ENCODE measurements around the gene IPMK. TPM values are rescaled to one million over a fixed set of nuclear protein-coding genes. Genes with fewer than 3 reads are reported as not detected.

Gene IPMK
- total RNA-seq, 1 experiment from 2014 or later = 10.9 TPM

GRCh38 chr10:58311026-58311425 lies 43.3 kb upstream of the IPMK start:
- ATAC-seq (no peak), DNase-seq (ENCODE audit: low spot score) (no peak)
- POLR2A ChIA-PET = no interaction called here
- H3K4me3 Mint-ChIP-seq = no peak overlapping the region
- H3K36me3 Mint-ChIP-seq = no peaks in the 10 kb centered on the region
- TF ChIP-seq TEAD1 (CRISPR knock-in tag; IDR thresholded peaks at IDR 0.05) (no peak), HMGA2 (CRISPR knock-in tag; IDR thresholded peaks at IDR 0.05) (no peak), ZNF263 (CRISPR knock-in tag; IDR thresholded peaks at IDR 0.05; ENCODE audit: low read depth) (no peak), STAT6 (CRISPR knock-in tag; conservative IDR thresholded peaks at IDR 0.05; ENCODE audit: low read depth) (no peak), ATF2 (CRISPR knock-in tag; IDR thresholded peaks at IDR 0.05; ENCODE audit: borderline replicate concordance, low read depth) (no peak), PREB (CRISPR knock-in tag; IDR thresholded peaks at IDR 0.05; ENCODE audit: borderline replicate concordance) (no peak), CBFB (CRISPR knock-in tag; IDR thresholded peaks at IDR 0.05; ENCODE audit: low read depth) (no peak), USF1 (CRISPR knock-in tag; IDR thresholded peaks at IDR 0.05) (no peak), PRRX2 (CRISPR knock-in tag; IDR thresholded peaks at IDR 0.05) (no peak), ZBTB21 (CRISPR knock-in tag; IDR thresholded peaks at IDR 0.05; ENCODE audit: borderline replicate concordance) (no peak)
- CTCF ChIA-PET = interaction anchor here (0.9 kb wide), 1 partner anchor 11 kb away, joined by 5 read pairs; no protein-coding TSS in a partner anchor
- H3K4me1 Mint-ChIP-seq = no peaks in the 10 kb centered on the region
- no peak overlapping the region for H3K27ac Mint-ChIP-seq
- H3K9me3 Mint-ChIP-seq = no peaks in the 10 kb centered on the region
- no peaks in the 10 kb centered on the region for H3K27me3 Mint-ChIP-seq (ENCODE audit: low read depth)

- Mint-ChIP-seq H3K4me1 (peaks cover 8% of the 10 kb centered on the region), H3K36me3 (no peaks in the 10 kb centered on the region)
- CTCF ChIA-PET = interaction anchor here (0.6 to 0.9 kb wide), 2 partner anchors 34 to 77 kb away, joined by 3 to 4 read pairs; partner anchors contain the start of gene TFAM
Observed at GRCh38 chr10:58307676-58308075, 40.0 kb upstream of the IPMK start.

More at GRCh38 chr10:58307676-58308075, 40.0 kb upstream of the IPMK start:
- Mint-ChIP-seq H3K4me3 (no peak overlapping the region), H3K27me3 (ENCODE audit: low read depth) (no peaks in the 10 kb centered on the region), H3K27ac (no peak overlapping the region), H3K9me3 (no peaks in the 10 kb centered on the region)
- DNase-seq (ENCODE audit: low spot score) (no peak), ATAC-seq (no peak)
- TF ChIP-seq OVOL2 (CRISPR knock-in tag; IDR thresholded peaks at IDR 0.05; ENCODE audit: borderline replicate concordance) = no peak
- no peak for TF ChIP-seq FOXP4 (CRISPR knock-in tag; IDR thresholded peaks at IDR 0.05)
- TF ChIP-seq ZBTB21 (CRISPR knock-in tag; IDR thresholded peaks at IDR 0.05; ENCODE audit: borderline replicate concordance) = no peak
- no peak for TF ChIP-seq CTCF (IDR thresholded peaks at IDR 0.05)
- TF ChIP-seq NR3C1 (CRISPR knock-in tag; conservative IDR thresholded peaks at IDR 0.05; ENCODE audit: low read depth) = no peak
- no peak for TF ChIP-seq CREB1 (CRISPR knock-in tag; IDR thresholded peaks at IDR 0.05)
- TF ChIP-seq SMAD3 (CRISPR knock-in tag; IDR thresholded peaks at IDR 0.05; ENCODE audit: borderline replicate concordance) = no peak
- TF ChIP-seq ZNF121 (CRISPR knock-in tag; IDR thresholded peaks at IDR 0.05) = 0 out of 2 replicates have a peak, but pooled peaks have one; percentile 8
- TF ChIP-seq CBFB (CRISPR knock-in tag; IDR thresholded peaks at IDR 0.05; ENCODE audit: low read depth) = no peak
- POLR2A ChIA-PET = no interaction called here

All from WTC11 (cell line).